ENCODE measurements around the gene FGFR3.

DNA sequence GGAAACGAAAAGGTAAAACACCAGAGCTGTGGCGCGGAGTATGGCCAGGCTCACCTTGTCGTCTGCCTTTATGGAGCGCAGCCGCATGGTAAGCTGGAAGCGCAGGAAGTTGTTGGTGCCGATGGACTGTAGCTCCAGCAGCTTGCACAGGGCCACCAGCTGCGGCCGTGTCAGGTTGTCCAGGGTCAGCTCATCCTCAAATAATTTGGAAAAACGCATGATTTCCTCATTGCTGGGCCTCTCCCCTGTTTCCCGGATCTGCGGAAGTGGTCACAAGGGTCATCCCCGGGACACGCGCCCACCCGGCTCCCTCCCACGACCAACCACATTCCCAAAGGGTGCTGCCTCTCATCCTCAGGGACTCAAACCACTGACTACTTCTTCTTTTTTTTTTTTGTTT lies 39.6 kb downstream of the FGFR3 start:
- TF ChIP-seq POLR2A (IDR thresholded peaks at IDR 0.05; ENCODE audit: low read depth, low read length) (no peak), TAF1 (IDR thresholded peaks at IDR 0.05; ENCODE audit: borderline replicate concordance, low read depth, low read length) (no peak), POLR2AphosphoS5 (IDR thresholded peaks at IDR 0.05; ENCODE audit: low read depth, low read length) (no peak)

Data from GM12892 (cell line).